Neural progenitor cell (in vitro differentiated cells): ENCODE data around the gene CYP27B1. TPM values are rescaled to one million over a fixed set of nuclear protein-coding genes. Genes with fewer than 3 reads are reported as not detected.

ENCODE experiments used
- DNase-seq: peaks from one replicate; pipeline ENCODE4 v3.0.0-alpha.2; 2016; ENCODE audit warnings: low spot score
- H2AFZ ChIP-seq: fragments of 200-600 bp; sonication (generic); replicated peaks from 2 replicates; pipeline ENCODE4 v1.6.1; 2016; ENCODE audit warnings: antibody characterized with exemption
- H3F3A ChIP-seq: fragments of 200-600 bp; sonication (generic); 2 replicates; pipeline ENCODE4 v1.6.1; 2016; ENCODE audit warnings: antibody characterized with exemption, low read depth
- H3K27ac ChIP-seq: fragments of 200-600 bp; sonication (generic); 2 replicates; pipeline ENCODE4 v1.5.1; 2016; ENCODE audit warnings: mild to moderate bottlenecking
- H3K27me3 ChIP-seq: fragments of 200-600 bp; sonication (generic); 2 replicates; pipeline ENCODE4 v1.6.1; 2016; ENCODE audit warnings: mild to moderate bottlenecking, moderate library complexity
- H3K36me3 ChIP-seq: fragments of 200-600 bp; sonication (generic); 2 replicates; pipeline ENCODE4 v1.5.1; 2016
- H3K4me1 ChIP-seq: fragments of 200-600 bp; sonication (generic); 2 replicates; pipeline ENCODE4 v1.6.1; 2016; ENCODE audit warnings: mixed run types
- H3K4me2 ChIP-seq: fragments of 200-600 bp; sonication (generic); 2 replicates; pipeline ENCODE4 v1.6.1; 2016
- H3K4me3 ChIP-seq: fragments of 200-600 bp; sonication (generic); 2 replicates; pipeline ENCODE4 v1.5.1; 2016
- H3K79me2 ChIP-seq: fragments of 200-600 bp; sonication (generic); 2 replicates; pipeline ENCODE4 v1.6.1; 2016; ENCODE audit warnings: low read depth
- H3K9ac ChIP-seq: fragments of 200-600 bp; sonication (generic); 2 replicates; pipeline ENCODE4 v1.6.1; 2016
- H3K9me3 ChIP-seq: fragments of 200-600 bp; sonication (generic); 2 replicates; pipeline ENCODE4 v1.5.1; 2016; ENCODE audit warnings: low read depth
- H4K20me1 ChIP-seq: fragments of 200-600 bp; sonication (generic); 2 replicates; pipeline ENCODE4 v1.6.1; 2016; ENCODE audit warnings: low read depth
- H3K27ac Mint-ChIP-seq: 3 replicates; pipeline ENCODE4 v1.8.0; 2021; ENCODE audit warnings: mixed read lengths
- H3K27me3 Mint-ChIP-seq: 2 replicates; pipeline ENCODE4 v1.8.0; 2022; ENCODE audit warnings: low read depth, mild to moderate bottlenecking, inconsistent platforms, moderate library complexity, mixed read lengths; ENCODE audit not compliant: insufficient read depth
- H3K36me3 Mint-ChIP-seq: 3 replicates; pipeline ENCODE4 v1.8.0; 2021; ENCODE audit warnings: mixed read lengths
- H3K4me1 Mint-ChIP-seq: 3 replicates; pipeline ENCODE4 v1.8.0; 2021; ENCODE audit warnings: mixed read lengths
- H3K4me3 Mint-ChIP-seq: 3 replicates; pipeline ENCODE4 v1.8.0; 2021; ENCODE audit warnings: mild to moderate bottlenecking, moderate library complexity, mixed read lengths
- H3K9me3 Mint-ChIP-seq: 3 replicates; pipeline ENCODE4 v1.8.0; 2020; ENCODE audit warnings: mixed read lengths
- CTCF ChIP-seq: fragments of 200-600 bp; sonication (generic); IDR thresholded peaks from 2 replicates; pipeline ENCODE4 v1.5.1; 2017; ENCODE audit warnings: antibody characterized with exemption, mild to moderate bottlenecking
- EZH2 ChIP-seq: fragments of 200-600 bp; sonication (generic); IDR thresholded peaks from 2 replicates; pipeline ENCODE4 v1.6.1; 2017; ENCODE audit warnings: antibody characterized with exemption, mild to moderate bottlenecking, moderate library complexity
- EZH2phosphoT487 ChIP-seq: fragments of 200-600 bp; sonication (generic); IDR thresholded peaks from 2 replicates; pipeline ENCODE4 v1.6.1; 2017; ENCODE audit warnings: antibody characterized with exemption
- total RNA-seq: library from RNA; depleted of rRNA; stranded (reverse); fragments of >200 nt; gene quantifications from 2 replicates; pipeline ENCODE4 v1.2.3, GENCODE V29; 2015; ENCODE audit warnings: low replicate concordance

The CYP27B1 gene
- total RNA-seq, 1 donor from 2014 or later: 0.17 TPM

GRCh38 chr12:57810450-57810849 is 43.6 kb upstream of the CYP27B1 start:
- TF ChIP-seq CTCF: no peak
- no peak for TF ChIP-seq EZH2
- TF ChIP-seq EZH2phosphoT487: no peak
- Mint-ChIP-seq H3K27ac (no peak overlapping the region), H3K27me3 (peaks cover 6% of the 10 kb centered on the region), H3K36me3 (no peaks in the 10 kb centered on the region), H3K4me1 (no peaks in the 10 kb centered on the region), H3K9me3 (no peaks in the 10 kb centered on the region), H3K4me3 (no peak overlapping the region)
- Histone ChIP-seq H3K4me3 (no peak overlapping the region), H4K20me1 (no peaks in the 10 kb centered on the region), H3K79me2 (no peaks in the 10 kb centered on the region), H3K9ac (no peak overlapping the region), H3K36me3 (no peaks in the 10 kb centered on the region), H2AFZ (no peak overlapping the region), H3F3A (no peaks in the 10 kb centered on the region), H3K4me2 (no peak overlapping the region), H3K4me1 (no peaks in the 10 kb centered on the region), H3K27me3 (no peaks in the 10 kb centered on the region), H3K9me3 (no peaks in the 10 kb centered on the region), H3K27ac (no peak overlapping the region)
- no peak for DNase-seq

- TF ChIP-seq CTCF: no peak
- no peak for TF ChIP-seq EZH2phosphoT487
- no peak for TF ChIP-seq EZH2
- Histone ChIP-seq H3K4me3 (no peak overlapping the region), H3K36me3 (no peaks in the 10 kb centered on the region), H2AFZ (no peak overlapping the region), H3K27ac (no peak overlapping the region), H3F3A (no peaks in the 10 kb centered on the region), H3K4me1 (no peaks in the 10 kb centered on the region), H3K9me3 (no peaks in the 10 kb centered on the region), H3K4me2 (no peak overlapping the region), H3K9ac (no peak overlapping the region), H3K79me2 (no peaks in the 10 kb centered on the region), H4K20me1 (no peaks in the 10 kb centered on the region), H3K27me3 (no peaks in the 10 kb centered on the region)
- Mint-ChIP-seq H3K36me3 (no peaks in the 10 kb centered on the region), H3K27me3 (peaks cover 6% of the 10 kb centered on the region), H3K4me1 (no peaks in the 10 kb centered on the region), H3K27ac (no peak overlapping the region), H3K9me3 (no peaks in the 10 kb centered on the region), H3K4me3 (no peak overlapping the region)
- no peak for DNase-seq
Measured at GRCh38 chr12:57809425-57809824, 42.5 kb upstream of the CYP27B1 start.

GRCh38 chr12:57808351-57808750 is 41.5 kb upstream of the CYP27B1 start:
- H3K9ac ChIP-seq: no peak overlapping the region
- no peak overlapping the region for H3K4me3 Mint-ChIP-seq
- no peak overlapping the region for H3K27ac Mint-ChIP-seq
- no peaks in the 10 kb centered on the region for H3K4me1 ChIP-seq
- no peaks in the 10 kb centered on the region for H3K9me3 Mint-ChIP-seq
- no peak for TF ChIP-seq CTCF
- no peak for TF ChIP-seq EZH2phosphoT487
- TF ChIP-seq EZH2: no peak
- no peak overlapping the region for H2AFZ ChIP-seq
- no peaks in the 10 kb centered on the region for H3F3A ChIP-seq
- peaks cover 6% of the 10 kb centered on the region for H3K27me3 Mint-ChIP-seq
- H3K79me2 ChIP-seq: no peaks in the 10 kb centered on the region
- no peaks in the 10 kb centered on the region for H3K36me3 ChIP-seq
- no peaks in the 10 kb centered on the region for H4K20me1 ChIP-seq
- H3K4me1 Mint-ChIP-seq: no peaks in the 10 kb centered on the region
- H3K4me2 ChIP-seq: no peak overlapping the region
- no peak overlapping the region for H3K27ac ChIP-seq
- no peaks in the 10 kb centered on the region for H3K27me3 ChIP-seq
- no peak for DNase-seq
- H3K4me3 ChIP-seq: no peak overlapping the region
- no peaks in the 10 kb centered on the region for H3K9me3 ChIP-seq
- peaks cover 2% of the 10 kb centered on the region for H3K36me3 Mint-ChIP-seq
